H1 (cell line): ENCODE measurements around the gene NADK2. TPM values are rescaled to one million over a fixed set of nuclear protein-coding genes. Genes with fewer than 3 reads are reported as not detected.

Source experiments
- CBX5 ChIP-seq: fragments of 300-800, 300-1000 bp; sonication (generic); IDR thresholded peaks from 2 replicates; pipeline ENCODE4 v1.7.1; 2016; ENCODE audit warnings: antibody characterized with exemption, low read length, low read depth
- CEBPB ChIP-seq: IDR thresholded peaks from 2 replicates; pipeline ENCODE4 v1.6.1; 2012; ENCODE audit warnings: low read depth, low read length
- CHD1 ChIP-seq: IDR thresholded peaks from 2 replicates; pipeline ENCODE4 v1.6.1; 2012; ENCODE audit warnings: low read depth, low read length, improper control_type of control experiment
- KDM1A ChIP-seq: fragments of 200-600, 300-600 bp; sonication (generic); IDR thresholded peaks from 2 replicates; pipeline ENCODE4 v1.7.1; 2016; ENCODE audit warnings: mild to moderate bottlenecking, low read length, borderline replicate concordance
- PHF8 ChIP-seq: fragments of 200-600 bp; sonication (generic); conservative IDR thresholded peaks from 2 replicates; pipeline ENCODE4 v1.7.1; 2012; ENCODE audit warnings: low read depth, mild to moderate bottlenecking, inconsistent platforms, low read length, moderate library complexity
- POLR2A ChIP-seq, 2 experiments: IDR thresholded peaks; 1 replicate in 1 of 2; 2 replicates in 1 of 2; pipeline ENCODE4 v1.6.1; 2011; ENCODE audit warnings: low read depth in 2 of 2, low read length in 2 of 2, mild to moderate bottlenecking in 2 of 2; ENCODE audit errors: control extremely low read depth in 1 of 2
- TAF1 ChIP-seq: IDR thresholded peaks from 2 replicates; pipeline ENCODE4 v1.6.1; 2011; ENCODE audit warnings: mild to moderate bottlenecking, low read depth, low read length
- polyA plus RNA-seq, 7 experiments: library from polyadenylated mRNA; depleted of rRNA in 3 of 7; stranded (reverse) in 5 of 7; unstranded in 2 of 7; fragments of >200 nt in 5 of 7; fragments of 200-250 nt in 2 of 7; gene quantifications; 1 replicate in 5 of 7; 2 replicates in 1 of 7; 4 replicates in 1 of 7; pipeline versions ENCODE4 v1.2.1 to v1.2.3, GENCODE V29; 2011 to 2013; ENCODE audit warnings: missing spikeins in 2 of 7, mixed read lengths in 2 of 7
- total RNA-seq: library from RNA; stranded (reverse); fragmentation: NEBNext Ultra II Directional; extraction: Animal tissue kit (Norgen Biotek cat#: 25700); gene quantifications from 2 replicates; pipeline ENCODE4 v1.2.1, GENCODE V29; 2021
- TF ChIP-seq, protein P1 (sequence below): IDR thresholded peaks from 2 replicates; pipeline ENCODE4 v1.6.1; 2012; ENCODE audit warnings: low read length, inconsistent platforms

NADK2 gene
- total and polyA plus RNA-seq, 2 of the 8 experiments (the other 6 are each of a cell fraction or from before 2014, with no cell fraction given) = 3.4 to 16.1 TPM

DNA sequence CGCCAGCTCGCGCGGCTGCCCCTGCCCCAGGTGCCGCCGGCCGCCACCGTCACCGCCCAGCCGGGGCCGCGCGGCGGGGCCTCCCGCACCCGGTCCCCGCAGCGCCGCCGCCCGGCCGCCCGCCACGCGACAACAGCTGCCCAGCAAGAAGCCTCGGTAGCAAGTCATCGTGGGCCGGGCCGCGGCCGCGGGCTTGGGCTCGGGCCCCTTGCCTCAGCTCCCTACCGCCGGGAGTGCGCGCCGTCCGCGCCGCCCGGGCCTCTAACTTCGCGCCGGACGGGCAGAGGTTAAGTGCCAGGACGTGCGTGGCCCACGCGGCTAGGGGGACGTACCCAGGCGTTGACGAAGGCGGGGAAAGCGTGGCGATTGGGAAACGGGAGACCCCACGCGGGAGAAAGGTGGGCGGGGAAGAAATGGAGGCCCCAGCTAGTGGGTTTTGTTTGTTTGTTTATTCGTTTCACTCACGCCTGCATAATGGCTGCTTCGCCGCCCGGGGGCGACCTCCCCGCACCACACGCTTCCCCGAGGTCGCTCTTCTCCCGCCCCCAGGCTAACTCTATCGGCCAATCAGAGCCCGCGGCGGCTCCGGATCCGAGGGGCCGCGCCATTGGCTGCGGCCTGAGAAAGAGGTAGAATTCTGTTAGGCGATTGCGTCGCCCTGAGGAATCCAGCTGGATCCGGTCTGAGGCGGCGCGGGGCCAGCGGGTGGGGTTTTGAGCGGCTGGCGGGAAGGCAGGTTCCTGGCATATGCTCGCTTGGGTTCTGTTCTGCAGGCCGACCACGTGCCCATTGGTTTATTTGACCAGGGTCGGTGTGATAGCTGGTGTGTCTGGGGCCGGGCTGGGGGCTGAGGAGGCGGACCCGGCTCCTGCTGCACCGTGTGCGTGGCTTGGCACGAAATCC is at the start of gene NADK2 (continued):
- TF ChIP-seq PHF8 (peak; percentile 78), POLR2A (IDR thresholded peaks at IDR 0.05; ENCODE audit: control extremely low read depth in 1 of 2, low read depth in 2 of 2, low read length in 2 of 2) (peak; percentile 42 to 79), KDM1A (0 out of 2 replicates have a peak, but pooled peaks have one; percentile 40), TAF1 (peak; percentile 63), CHD1 (no peak), CEBPB (peak; percentile 72), CBX5 (no peak)
- TF ChIP-seq, protein P1, sequence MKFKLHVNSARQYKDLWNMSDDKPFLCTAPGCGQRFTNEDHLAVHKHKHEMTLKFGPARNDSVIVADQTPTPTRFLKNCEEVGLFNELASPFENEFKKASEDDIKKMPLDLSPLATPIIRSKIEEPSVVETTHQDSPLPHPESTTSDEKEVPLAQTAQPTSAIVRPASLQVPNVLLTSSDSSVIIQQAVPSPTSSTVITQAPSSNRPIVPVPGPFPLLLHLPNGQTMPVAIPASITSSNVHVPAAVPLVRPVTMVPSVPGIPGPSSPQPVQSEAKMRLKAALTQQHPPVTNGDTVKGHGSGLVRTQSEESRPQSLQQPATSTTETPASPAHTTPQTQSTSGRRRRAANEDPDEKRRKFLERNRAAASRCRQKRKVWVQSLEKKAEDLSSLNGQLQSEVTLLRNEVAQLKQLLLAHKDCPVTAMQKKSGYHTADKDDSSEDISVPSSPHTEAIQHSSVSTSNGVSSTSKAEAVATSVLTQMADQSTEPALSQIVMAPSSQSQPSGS = no peak
